SK-N-SH treated with all-trans-retinoic acid at 6 μM for 48 hours (cell line): ENCODE measurements around the gene RDX.

ENCODE experiments used
- ARNTL ChIP-seq: fragments of 450-650 bp; formaldehyde crosslinking; IDR thresholded peaks from 2 replicates; pipeline ENCODE4 v1.5.0; 2020; ENCODE audit warnings: low read depth, mild to moderate bottlenecking, moderate library complexity, borderline replicate concordance
- ZFP3 ChIP-seq: fragments of 250-450 bp; sonication (Bioruptor Pico); IDR thresholded peaks from 2 replicates; pipeline ENCODE4 v1.5.0; 2020; ENCODE audit warnings: mild to moderate bottlenecking, moderate library complexity
- ZNF70 ChIP-seq: fragments of 450-650 bp; formaldehyde crosslinking; IDR thresholded peaks from 2 replicates; pipeline ENCODE4 v1.5.0; 2020; ENCODE audit warnings: mild to moderate bottlenecking, moderate library complexity
- TF ChIP-seq, protein P1 (sequence below): fragments of 250-450 bp; sonication (Bioruptor Pico); IDR thresholded peaks from 2 replicates; pipeline ENCODE4 v1.5.1; 2020; ENCODE audit warnings: low read depth, mild to moderate bottlenecking, moderate library complexity

DNA sequence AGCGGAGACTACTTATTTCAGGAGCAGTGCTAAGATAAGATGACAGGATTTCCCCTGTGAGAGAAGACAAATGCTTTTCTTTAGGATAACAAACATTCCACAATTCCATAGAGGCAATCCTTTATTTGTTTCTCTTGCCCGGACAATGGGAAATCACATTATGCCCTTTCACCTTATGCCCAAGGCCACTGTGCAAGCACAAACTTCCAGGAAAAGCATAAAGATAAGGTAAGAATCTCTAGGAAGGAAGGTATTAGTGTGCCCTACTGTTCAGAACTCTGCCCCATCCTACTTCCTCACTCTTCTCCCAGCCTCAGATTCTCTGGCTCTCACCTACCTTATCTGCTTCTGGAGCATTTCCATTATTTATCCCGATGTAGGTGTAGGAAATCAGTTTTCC lies 23.1 kb upstream of the RDX start:
- TF ChIP-seq, protein P1, sequence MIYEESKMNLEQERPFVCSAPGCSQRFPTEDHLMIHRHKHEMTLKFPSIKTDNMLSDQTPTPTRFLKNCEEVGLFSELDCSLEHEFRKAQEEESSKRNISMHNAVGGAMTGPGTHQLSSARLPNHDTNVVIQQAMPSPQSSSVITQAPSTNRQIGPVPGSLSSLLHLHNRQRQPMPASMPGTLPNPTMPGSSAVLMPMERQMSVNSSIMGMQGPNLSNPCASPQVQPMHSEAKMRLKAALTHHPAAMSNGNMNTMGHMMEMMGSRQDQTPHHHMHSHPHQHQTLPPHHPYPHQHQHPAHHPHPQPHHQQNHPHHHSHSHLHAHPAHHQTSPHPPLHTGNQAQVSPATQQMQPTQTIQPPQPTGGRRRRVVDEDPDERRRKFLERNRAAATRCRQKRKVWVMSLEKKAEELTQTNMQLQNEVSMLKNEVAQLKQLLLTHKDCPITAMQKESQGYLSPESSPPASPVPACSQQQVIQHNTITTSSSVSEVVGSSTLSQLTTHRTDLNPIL (CRISPR knock-in tag): no peak
- TF ChIP-seq ZNF70 (no peak), ZFP3 (CRISPR knock-in tag) (no peak), ARNTL (CRISPR knock-in tag) (no peak)
